Measurements from ENCODE around the gene RNU7-1. TPM values are rescaled to one million over a fixed set of nuclear protein-coding genes. Genes with fewer than 3 reads are reported as not detected.

RNU7-1 gene
- total and polyA plus RNA-seq, 2 of the 4 experiments (the other 2 are of a cell fraction) = not detected

GRCh38 chr12:6965714-6966113 is 22.1 kb downstream of the RNU7-1 start:
- Histone ChIP-seq H2BK5ac (ENCODE audit: low read depth, low read length, poor library complexity, severe bottlenecking) (no peak overlapping the region), H2AFZ (replicated peaks; ENCODE audit: low read length, poor library complexity) (no peak overlapping the region), H4K91ac (ENCODE audit: insufficient read depth, low read depth, low read length) (no peak overlapping the region), H3K36me3 (ENCODE audit: control insufficient read depth, insufficient read depth, low read length) (peaks cover 38% of the 10 kb centered on the region), H3K4ac (ENCODE audit: low read depth, low read length) (no peak overlapping the region), H4K5ac (ENCODE audit: low read depth, low read length) (no peak overlapping the region), H3K18ac (ENCODE audit: low read depth, low read length) (no peak overlapping the region), H3K56ac (ENCODE audit: extremely low read depth, insufficient read depth, low read length) (no peak overlapping the region), H3K9ac (ENCODE audit: low read depth, low read length) (no peak overlapping the region), H4K8ac (ENCODE audit: low read depth in 2 of 2, low read length in 2 of 2) (no peak overlapping the region), H3K14ac (replicated peaks; ENCODE audit: low read depth, low read length) (no peak overlapping the region), H3K9me1 (ENCODE audit: insufficient read depth, low read length) (no peaks in the 10 kb centered on the region), H3K4me1 (ENCODE audit: control insufficient read depth, insufficient read depth, low read length) (peaks cover 9% of the 10 kb centered on the region), H3K27me3 (ENCODE audit: control insufficient read depth, insufficient read depth, low read length) (no peaks in the 10 kb centered on the region), H4K20me1 (ENCODE audit: insufficient read depth, low read length) (no peaks in the 10 kb centered on the region), H2BK20ac (ENCODE audit: low read depth, low read length) (no peak overlapping the region), H2BK120ac (ENCODE audit: low read depth, low read length) (no peak overlapping the region), H2AK9ac (replicated peaks; ENCODE audit: low read depth, low read length, poor library complexity) (no peak overlapping the region), H3K79me1 (ENCODE audit: low read depth in 1 of 2, low read length in 2 of 2) (peaks cover 13 to 34% of the 10 kb centered on the region in 2 experiments), H3K4me3 (ENCODE audit: insufficient read depth, low read depth, low read length) (no peak overlapping the region), H3K4me2 (ENCODE audit: low read depth, low read length) (no peak overlapping the region), H3K23ac (ENCODE audit: low read depth, low read length) (no peak overlapping the region), H2BK15ac (ENCODE audit: low read depth, low read length) (no peak overlapping the region), H3K27ac (ENCODE audit: insufficient read depth, low read length) (no peak overlapping the region), H3K9me3 (ENCODE audit: control insufficient read depth, insufficient read depth, low read length) (no peaks in the 10 kb centered on the region), H2AK5ac (ENCODE audit: low read depth, low read length) (no peak overlapping the region)
- BruUV-seq (replicated peaks) = no TSS peak
- ChIA-PET POLR2A (ENCODE audit: unreplicated experiment) (no interaction called here), CTCF (interaction anchor here (1.2 kb wide), 1 partner anchor 41 kb away, joined by 3 read pairs; no protein-coding TSS in a partner anchor)
- no CpG with 5 or more reads among the region's 4 CpGs for WGBS, 2 experiments (ENCODE audit: extremely low coverage in 2 of 2, insufficient read length in 1 of 2)
- dilution Hi-C loops (cut with HindIII; ENCODE audit: low sequenced_read_pairs, unreplicated experiment) = no loop called here
- in situ Hi-C loops (cut with MboI; ENCODE audit: low sequenced_read_pairs) = no loop called here
- DNase-seq (no peak), ATAC-seq (ENCODE audit: low read depth) (no peak)
- intact Hi-C loops (cut with micrococcal nuclease) = loop anchor here (1.0 kb wide), 4 partner anchors 21 to 148 kb away; partner anchors contain the start of gene C12orf57
- TF ChIP-seq BHLHE40 (IDR thresholded peaks at IDR 0.05; ENCODE audit: low read depth, low read length) (no peak), MXI1 (IDR thresholded peaks at IDR 0.05; ENCODE audit: borderline replicate concordance, low read depth, low read length) (no peak), RFX5 (IDR thresholded peaks at IDR 0.05; ENCODE audit: low read depth, low read length) (no peak), SMC3 (IDR thresholded peaks at IDR 0.05; ENCODE audit: low read depth, low read length) (no peak), NFE2L2 (IDR thresholded peaks at IDR 0.05; ENCODE audit: low read depth, low read length) (no peak), POLR2A (IDR thresholded peaks at IDR 0.05; ENCODE audit: low read depth, low read length) (no peak), CEBPB (IDR thresholded peaks at IDR 0.05; ENCODE audit: low read depth, low read length) (no peak), RAD21 (IDR thresholded peaks at IDR 0.05; ENCODE audit: low read length) (no peak), MAZ (IDR thresholded peaks at IDR 0.05; ENCODE audit: borderline replicate concordance, low read depth, low read length) (no peak), MAFK (IDR thresholded peaks at IDR 0.05; ENCODE audit: low read depth, low read length) (no peak), USF2 (IDR thresholded peaks at IDR 0.05; ENCODE audit: low read depth, low read length) (no peak), CHD1 (IDR thresholded peaks at IDR 0.05; ENCODE audit: low read depth, low read length) (no peak)

Measured in IMR-90 (cell line).